ENCODE data around the gene ARHGAP32.
"Not testable (repeated sequence)": the region's sequence is repeated elsewhere in the genome, so short reads cannot be mapped to it uniquely, and the experiment has no call there.

The ARHGAP32 gene

DNA sequence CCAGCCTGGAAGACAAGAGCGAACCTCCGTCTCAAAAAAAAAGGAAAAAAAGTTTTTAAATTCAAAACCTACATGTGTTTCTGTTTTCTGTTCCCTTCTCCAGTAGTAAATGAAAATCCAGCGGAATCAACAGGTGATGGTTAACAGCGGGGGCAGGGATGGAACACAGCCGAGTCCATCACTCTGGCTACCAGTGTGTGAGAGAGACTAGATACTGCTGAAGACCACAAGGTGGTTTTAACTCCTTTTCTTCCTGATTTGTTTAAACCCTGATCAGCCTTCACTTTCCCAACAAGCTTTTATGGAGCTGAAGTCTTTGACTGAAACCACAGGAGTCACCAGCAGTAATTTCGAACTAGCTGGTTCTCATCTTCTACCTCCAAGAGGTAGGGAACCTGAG is 3.6 kb upstream of the ARHGAP32 start:
- no peak for DNase-seq

GRCh38 chr11:129191649-129192048 is 476 bp downstream of the ARHGAP32 start:
- no peak for DNase-seq

GRCh38 chr11:129190087-129190486 is 2.0 kb downstream of the ARHGAP32 start:
- DNase-seq: no peak

GRCh38 chr11:129189646-129190045 is 2.5 kb downstream of the ARHGAP32 start:
- DNase-seq: no peak

- DNase-seq: not testable (repeated sequence)
Measured at GRCh38 chr11:129185082-129185481, 7.0 kb downstream of the ARHGAP32 start.

DNA sequence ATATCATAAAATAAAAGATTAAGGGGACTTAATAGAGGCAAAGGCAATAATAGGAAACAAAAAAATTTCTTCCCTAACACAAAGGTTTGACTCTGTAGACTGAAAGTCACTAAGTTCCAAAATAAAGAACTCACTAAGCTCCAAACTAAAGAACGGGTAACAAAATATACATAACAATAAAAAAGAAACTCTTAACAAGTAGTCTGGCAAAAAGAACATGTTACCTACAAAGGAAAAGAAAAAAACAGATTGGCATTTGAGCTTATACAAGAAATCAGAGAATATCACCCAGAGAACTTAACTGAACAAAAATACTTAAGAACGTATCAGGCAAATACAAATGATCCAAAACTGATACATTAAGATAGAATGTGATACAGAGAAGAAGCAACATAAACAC is 7.5 kb downstream of the ARHGAP32 start:
- no peak for DNase-seq

- no peak for DNase-seq
Measured at GRCh38 chr11:129167315-129167714, 24.8 kb downstream of the ARHGAP32 start.

GRCh38 chr11:129163714-129164164 is 28.4 kb downstream of the ARHGAP32 start:
- no peak for DNase-seq

- not testable (repeated sequence) for DNase-seq
Measured at GRCh38 chr11:129157080-129157479, 35.0 kb downstream of the ARHGAP32 start.

- no peak for DNase-seq
Measured at GRCh38 chr11:129155745-129156144, 36.4 kb downstream of the ARHGAP32 start.

DNA sequence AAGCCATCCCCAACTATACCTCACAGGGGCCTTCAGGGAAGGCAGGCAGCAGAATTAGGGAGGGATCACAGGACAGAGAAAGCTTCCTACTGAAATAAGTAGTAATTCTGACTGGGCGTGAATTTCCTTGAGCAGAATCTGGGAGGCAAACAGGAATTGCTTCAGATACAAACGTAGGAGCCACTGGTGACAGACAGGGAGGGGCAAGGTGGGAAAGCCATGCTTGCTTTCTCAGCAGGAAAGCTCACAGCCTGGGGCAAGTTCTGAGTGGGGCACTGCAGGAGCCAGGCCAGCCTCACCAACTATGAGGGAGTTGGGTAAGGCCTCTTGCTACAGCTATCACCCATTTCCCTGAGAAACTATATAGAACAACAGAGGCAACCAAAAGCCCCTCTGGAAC is 43.6 kb downstream of the ARHGAP32 start:
- no peak for DNase-seq

GRCh38 chr11:129146191-129146590 is 45.9 kb downstream of the ARHGAP32 start:
- DNase-seq: no peak

DNA sequence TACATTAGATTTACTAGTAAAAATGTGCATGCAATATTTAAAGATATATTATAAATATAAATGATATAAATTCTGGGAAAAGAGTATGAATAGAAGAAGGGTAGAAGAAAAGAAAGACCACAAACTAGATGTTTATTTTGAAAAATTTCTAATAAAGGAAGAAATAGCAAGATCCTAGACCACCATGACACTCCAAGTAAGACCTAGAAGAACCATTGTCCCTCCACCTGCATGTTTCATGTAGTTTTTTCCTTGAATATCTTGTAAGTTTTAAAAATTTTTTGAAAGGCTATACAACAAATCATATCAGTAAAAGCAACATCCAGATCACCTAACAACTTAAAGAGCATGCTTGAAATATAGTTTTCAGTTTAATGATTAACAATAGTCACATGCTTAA is 46.8 kb downstream of the ARHGAP32 start:
- no peak for DNase-seq

DNA sequence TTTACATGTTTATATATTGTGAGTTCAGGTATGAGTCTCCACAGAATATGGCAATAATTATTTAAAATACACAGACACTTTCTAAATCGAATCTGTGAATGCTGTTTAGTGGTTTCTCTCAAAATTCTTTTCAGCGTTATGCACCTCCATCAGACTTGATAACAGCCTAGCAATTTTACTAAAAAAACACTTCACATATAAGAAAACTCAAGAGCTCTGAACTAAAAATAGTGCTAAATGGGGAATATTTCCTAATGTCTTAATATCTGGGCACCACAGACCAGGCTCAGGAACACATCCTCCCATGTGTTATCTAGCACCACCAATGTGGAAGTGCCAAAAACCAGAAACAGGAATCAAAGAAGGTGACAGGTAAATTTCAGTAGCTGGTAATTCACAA is 47.9 kb downstream of the ARHGAP32 start:
- DNase-seq: no peak

GRCh38 chr11:129143335-129143734 is 48.8 kb downstream of the ARHGAP32 start:
- no peak for DNase-seq

DNA sequence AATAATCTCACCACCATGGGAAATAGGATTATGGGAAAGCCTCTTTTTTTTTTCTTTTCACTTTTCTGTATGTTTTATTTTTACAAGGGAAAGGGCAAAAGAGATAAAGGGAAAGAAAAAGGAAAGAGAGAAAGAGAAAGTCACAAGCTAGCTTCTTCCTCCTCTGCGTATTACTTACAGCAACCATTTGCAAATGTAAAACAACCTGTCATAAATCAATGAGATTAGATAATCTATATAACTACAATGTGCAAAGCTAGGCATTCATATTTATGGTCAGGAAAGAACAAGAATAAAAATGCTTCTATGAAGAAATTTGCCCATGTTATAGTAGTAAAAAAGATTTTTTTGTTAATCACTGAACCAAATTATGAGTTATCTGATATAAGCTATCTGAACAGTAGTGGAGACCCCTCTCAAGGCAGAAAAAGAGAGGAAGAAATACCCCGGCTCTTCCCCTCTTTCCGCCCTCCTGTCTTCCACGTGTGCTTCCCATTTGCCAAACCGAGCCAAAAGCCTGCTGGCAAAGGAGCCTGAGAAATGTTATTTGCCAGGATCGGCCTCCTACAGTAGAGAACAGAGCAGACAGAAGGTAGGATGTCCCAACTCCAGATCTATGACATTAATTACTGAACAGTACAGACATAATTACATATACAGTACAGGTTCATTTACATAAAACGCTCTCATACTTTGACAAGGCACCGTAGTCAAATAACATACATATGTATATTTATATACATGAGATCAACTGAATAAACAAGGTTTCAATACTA is 50.2 kb downstream of the ARHGAP32 start:
- no peak for DNase-seq

- DNase-seq: no peak
Measured at GRCh38 chr11:129131316-129131715, 60.8 kb downstream of the ARHGAP32 start.

- not testable (repeated sequence) for DNase-seq
Measured at GRCh38 chr11:129128881-129129620, 63.1 kb downstream of the ARHGAP32 start.

DNA sequence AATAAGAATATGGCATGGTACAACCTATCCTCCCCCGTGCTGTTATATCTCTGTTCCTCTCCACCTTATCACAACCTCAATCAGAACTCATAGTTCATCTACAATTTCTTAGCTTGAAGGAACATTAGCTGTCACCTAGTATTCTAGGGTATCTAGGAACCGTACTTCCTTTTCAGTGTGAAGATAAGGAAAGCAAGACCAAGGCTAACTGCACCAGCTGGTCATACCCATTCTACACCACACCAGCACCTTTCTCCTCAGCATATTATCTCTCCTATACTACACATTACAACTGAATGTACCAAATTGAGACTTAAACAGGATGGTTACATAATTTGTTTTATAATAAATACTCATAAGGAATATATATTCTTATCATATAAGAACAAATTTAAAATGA is 73.1 kb downstream of the ARHGAP32 start:
- DNase-seq: no peak

DNA sequence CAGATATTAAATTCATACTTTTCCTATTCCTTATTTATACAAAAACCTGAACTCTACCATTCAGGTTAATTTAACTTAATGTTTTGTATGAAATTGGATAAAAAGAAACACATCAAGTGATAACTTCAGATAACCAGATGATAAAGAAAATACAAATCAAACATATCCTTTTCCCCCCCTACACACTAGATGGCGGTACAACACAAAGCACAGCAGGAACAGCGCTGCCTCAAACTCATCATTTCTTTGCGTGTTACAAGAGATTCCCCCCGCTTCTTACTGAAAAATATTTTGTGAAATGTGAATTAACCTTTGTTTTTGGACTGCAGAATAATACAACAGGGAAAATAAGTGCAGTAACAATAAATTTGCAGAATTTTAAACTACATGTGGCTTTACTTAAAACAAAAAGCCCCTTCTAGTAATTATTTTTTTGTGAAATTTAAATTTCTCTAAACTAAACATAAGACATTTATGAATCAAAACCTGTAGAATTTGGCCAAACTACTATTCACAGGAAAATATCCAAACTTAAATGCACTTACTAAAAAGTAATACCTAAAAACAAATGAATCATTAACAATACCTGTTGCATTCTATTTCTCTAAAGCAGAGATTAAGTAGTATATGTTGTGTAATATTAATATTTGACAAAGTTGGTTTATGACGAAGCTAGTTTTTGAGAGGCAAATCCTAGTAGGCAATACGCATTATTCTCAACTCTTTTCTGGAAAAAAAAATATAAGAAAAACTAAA is 74.4 kb downstream of the ARHGAP32 start:
- DNase-seq: no peak

DNA sequence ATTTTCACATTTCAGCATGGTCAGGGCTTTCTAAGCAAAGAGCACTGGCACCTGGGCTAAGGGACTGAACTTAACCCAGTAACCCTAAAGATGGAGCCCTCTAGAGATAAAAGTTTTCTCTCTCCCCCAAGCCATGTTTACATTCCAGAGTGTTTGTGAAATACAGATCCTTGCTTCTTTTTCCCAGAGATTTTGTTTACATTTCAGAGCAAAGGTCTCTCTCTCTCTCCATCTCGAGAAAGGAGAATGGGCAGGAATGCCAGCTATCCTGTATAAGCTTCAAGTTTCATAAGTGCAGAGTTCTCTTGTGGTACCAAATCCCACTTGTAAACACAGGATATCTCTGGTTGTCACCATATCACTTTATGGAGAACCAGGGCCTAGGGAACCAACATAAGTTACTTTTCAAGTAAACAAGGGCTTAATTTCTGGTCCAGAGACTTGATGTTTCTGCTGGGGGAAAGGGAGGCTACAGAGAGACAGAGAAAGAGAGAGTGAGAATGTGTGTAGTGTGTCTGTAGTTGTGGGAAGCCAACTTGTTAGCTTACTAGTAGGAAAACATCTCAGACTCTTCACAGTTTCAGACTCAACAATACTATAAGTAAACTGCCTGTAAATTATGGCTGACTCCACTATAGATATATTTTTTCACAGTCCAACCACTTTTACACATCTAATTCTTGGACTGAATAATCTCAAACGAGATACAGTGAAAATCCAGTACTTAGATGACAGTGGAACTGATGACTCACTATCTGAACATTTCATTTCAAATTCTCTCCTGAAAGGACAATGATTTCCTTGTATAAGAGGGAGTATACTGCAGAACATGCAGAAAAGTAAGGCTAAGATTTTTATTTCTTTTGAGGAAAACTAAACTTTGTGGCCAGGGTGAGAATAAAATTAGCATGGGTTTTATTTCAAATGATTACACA is 76.2 kb downstream of the ARHGAP32 start:
- DNase-seq: no peak

GRCh38 chr11:129109701-129110100 is 82.4 kb downstream of the ARHGAP32 start:
- no peak for DNase-seq
